BJ (cell line): ENCODE data around the gene FBXW4. TPM values are rescaled to one million over a fixed set of nuclear protein-coding genes. Genes with fewer than 3 reads are reported as not detected.
"Not testable (repeated sequence)": the region's sequence is repeated elsewhere in the genome, so short reads cannot be mapped to it uniquely, and the experiment has no call there.

ENCODE experiments used
- CTCF ChIA-PET: fragments of 350-600 bp; formaldehyde crosslinking; extraction: SDS; loops from one replicate; lab custom pipeline; 2021; ENCODE audit warnings: antibody characterized with exemption, inconsistent platforms; lab: Yijun Ruan, JAX
- POLR2A ChIA-PET: fragments of 300-600 bp; sonication (Branson Sonifier 250); formaldehyde crosslinking; extraction: SDS; loops from one replicate; lab custom pipeline; 2021; ENCODE audit warnings: antibody characterized with exemption; lab: Charles Lee
- DNase-seq: peaks from one replicate; pipeline ENCODE4 v3.0.0-alpha.2; 2011; ENCODE audit warnings: low read depth
- H3K27me3 ChIP-seq: 2 replicates; pipeline ENCODE4 v1.6.0; 2011; ENCODE audit warnings: low read length; ENCODE audit not compliant: control insufficient read depth, insufficient read depth
- H3K36me3 ChIP-seq: 2 replicates; pipeline ENCODE4 v1.5.1; 2011; ENCODE audit warnings: low read length; ENCODE audit not compliant: control insufficient read depth, insufficient read depth
- H3K4me3 ChIP-seq: 2 replicates; pipeline ENCODE4 v1.5.1; 2011; ENCODE audit warnings: low read depth, mild to moderate bottlenecking, control low read depth, low read length
- CTCF ChIP-seq: IDR thresholded peaks from 2 replicates; pipeline ENCODE4 v1.5.1; 2011; ENCODE audit warnings: low read depth, mild to moderate bottlenecking, control low read depth, inconsistent platforms, low read length, moderate library complexity; ENCODE audit not compliant: insufficient read depth
- polyA plus RNA-seq: library from polyadenylated mRNA; depleted of rRNA; stranded (reverse); fragments of >200 nt; gene quantifications from 2 replicates; pipeline ENCODE4 v1.2.3, GENCODE V29; 2011

FBXW4 gene
- polyA plus RNA-seq, 1 experiment = 31.2 TPM

- ChIA-PET CTCF (interaction anchor here (0.6 kb wide), 1 partner anchor 23 kb away, joined by 3 read pairs; no protein-coding TSS in a partner anchor), POLR2A (no interaction called here)
- no peaks in the 10 kb centered on the region; the same call in 1 of the 2 replicates for H3K36me3 ChIP-seq
- DNase-seq = no peak
- no peak overlapping the region for H3K4me3 ChIP-seq
- H3K27me3 ChIP-seq = no peaks in the 10 kb centered on the region
- no peak for TF ChIP-seq CTCF
Measured at GRCh38 chr10:101646364-101646763, 48.6 kb downstream of the FBXW4 start.

GRCh38 chr10:101645659-101646058, 49.3 kb downstream of the FBXW4 start:
- H3K27me3 ChIP-seq = no peaks in the 10 kb centered on the region
- no peak for TF ChIP-seq CTCF
- DNase-seq = no peak
- no peaks in the 10 kb centered on the region; the same call in 1 of the 2 replicates for H3K36me3 ChIP-seq
- H3K4me3 ChIP-seq = no peak overlapping the region
- POLR2A ChIA-PET = no interaction called here
- CTCF ChIA-PET = no interaction called here

GRCh38 chr10:101644002-101644401, 51.0 kb downstream of the FBXW4 start:
- H3K36me3 ChIP-seq = peaks cover 2% of the 10 kb centered on the region; the same call in 1 of the 2 replicates
- no peak overlapping the region for H3K4me3 ChIP-seq
- DNase-seq = no peak
- H3K27me3 ChIP-seq = no peaks in the 10 kb centered on the region
- POLR2A ChIA-PET = no interaction called here
- TF ChIP-seq CTCF = no peak
- CTCF ChIA-PET = interaction anchor here (0.8 kb wide), 1 partner anchor 430 kb away, joined by 3 read pairs; no protein-coding TSS in a partner anchor

GRCh38 chr10:101643546-101643945, 51.4 kb downstream of the FBXW4 start:
- no peak for DNase-seq
- CTCF ChIA-PET = interaction anchor here (0.8 kb wide), 1 partner anchor 429 kb away, joined by 3 read pairs; no protein-coding TSS in a partner anchor
- POLR2A ChIA-PET = no interaction called here
- Histone ChIP-seq H3K27me3 (no peaks in the 10 kb centered on the region), H3K36me3 (0 out of 2 replicates have a peak, but pooled peaks cover 3% of the 10 kb centered on the region), H3K4me3 (no peak overlapping the region)
- no peak for TF ChIP-seq CTCF

- POLR2A ChIA-PET = no interaction called here
- Histone ChIP-seq H3K36me3 (peaks cover 5% of the 10 kb centered on the region; the same call in 1 of the 2 replicates), H3K27me3 (no peaks in the 10 kb centered on the region), H3K4me3 (no peak overlapping the region)
- DNase-seq = no peak
- CTCF ChIA-PET = interaction anchor here (0.9 kb wide), 1 partner anchor 8 kb away, joined by 3 read pairs; no protein-coding TSS in a partner anchor
- TF ChIP-seq CTCF = no peak
Measured at GRCh38 chr10:101639141-101639900, 55.6 kb downstream of the FBXW4 start.

GRCh38 chr10:101633510-101633909, 61.5 kb downstream of the FBXW4 start:
- DNase-seq, POLR2A ChIA-PET, H3K4me3 ChIP-seq, H3K36me3 ChIP-seq, H3K27me3 ChIP-seq, CTCF ChIA-PET: not testable (repeated sequence)
